HepG2 (cell line): ENCODE measurements around the gene DIMT1. TPM values are rescaled to one million over a fixed set of nuclear protein-coding genes. Genes with fewer than 3 reads are reported as not detected.

Experiments
- ATAC-seq: fragments of 200-7000 bp; cut with Tn5 transposase; 3 replicates; pipeline ENCODE4 v1.9.1; 2020; ENCODE audit warnings: mild to moderate bottlenecking, moderate library complexity
- Bru-seq: library from RNA; stranded (reverse); fragments of 400-500 nt; gene quantifications from one replicate; lab custom pipeline; 2021; lab: Mats Ljungman, UMichigan
- BruChase-seq, 2 experiments: library from RNA; stranded (reverse); fragments of 400-500 nt; gene quantifications; one replicate each; lab custom pipeline; 2021; lab: Mats Ljungman, UMichigan
- BruUV-seq: library from RNA; stranded (reverse); fragments of 400-500 nt; replicated peaks from 2 replicates; lab custom pipeline; 2021; lab: Mats Ljungman, UMichigan
- CTCF ChIA-PET: fragments of 300-600 bp; formaldehyde crosslinking; extraction: SDS; loops from one replicate; lab custom pipeline; 2021; ENCODE audit warnings: low total read pairs, inconsistent platforms, low intra/inter-chr PET ratio; lab: Yijun Ruan, JAX
- POLR2A ChIA-PET: fragments of 350-600 bp; sonication (Branson Sonifier 250); formaldehyde crosslinking; loops from one replicate; lab custom pipeline; 2020; ENCODE audit warnings: antibody characterized with exemption, inconsistent platforms; lab: Yijun Ruan, JAX
- DNase-seq: peaks from one replicate; pipeline ENCODE4 v3.0.0-alpha.2; 2015; ENCODE audit warnings: low spot score
- FAIRE-seq: peaks from 3 replicates; lab custom pipeline; 2011; peaks lifted over from hg19 to GRCh38; lab: Jason Lieb, UNC
- H2AFZ ChIP-seq: one replicate; pipeline ENCODE4 v1.6.1; 2011; ENCODE audit warnings: low read length, inconsistent platforms
- H3K27ac ChIP-seq: fragments of 300-600 bp; 3 replicates; pipeline ENCODE4 v1.8.0; 2011; ENCODE audit warnings: mixed run types, mild to moderate bottlenecking, mixed read lengths, low read length, inconsistent platforms; ENCODE audit not compliant: insufficient read depth; ENCODE audit errors: extremely low read length
- H3K27me3 ChIP-seq, 2 experiments: fragments of 200-600 bp in 1 of 2; 2 replicates in 1 of 2; 3 replicates in 1 of 2; pipeline versions ENCODE4 v1.6.0 to v1.8.0; 2011; ENCODE audit warnings: low read length in 2 of 2, mild to moderate bottlenecking in 2 of 2, moderate library complexity in 2 of 2, inconsistent platforms in 1 of 2; ENCODE audit not compliant: insufficient read depth in 2 of 2, control insufficient read depth in 1 of 2
- H3K36me3 ChIP-seq, 2 experiments: fragments of 200-600 bp in 1 of 2; replicated peaks in 1 of 2; 2 replicates in 1 of 2; 3 replicates in 1 of 2; pipeline versions ENCODE4 v1.5.1 to v1.8.0; 2011; ENCODE audit warnings: low read length in 2 of 2, inconsistent platforms in 1 of 2; ENCODE audit not compliant: insufficient read depth in 2 of 2, control insufficient read depth in 1 of 2
- H3K4me1 ChIP-seq: 2 replicates; pipeline ENCODE4 v1.5.1; 2012; ENCODE audit warnings: low read length, inconsistent platforms; ENCODE audit not compliant: insufficient read depth
- H3K4me2 ChIP-seq: 2 replicates; pipeline ENCODE4 v1.6.0; 2011; ENCODE audit warnings: low read depth, low read length, inconsistent platforms
- H3K4me3 ChIP-seq, 3 experiments: fragments of 200-600 bp in 1 of 3; sonication (generic), shearing (Covaris generic) in 1 of 3; replicated peaks in 1 of 3; 2 replicates each; pipeline ENCODE4 v1.5.1; 2011 to 2016; ENCODE audit warnings: low read length in 3 of 3, inconsistent platforms in 2 of 3, low read depth in 2 of 3, mild to moderate bottlenecking in 2 of 3, control low read depth in 1 of 3, mixed read lengths in 1 of 3; ENCODE audit not compliant: insufficient read depth in 1 of 3
- H3K79me2 ChIP-seq: one replicate; pipeline ENCODE4 v1.6.1; 2011; ENCODE audit warnings: low read length, inconsistent platforms; ENCODE audit not compliant: insufficient read depth
- H3K9ac ChIP-seq: 2 replicates; pipeline ENCODE4 v1.6.0; 2011; ENCODE audit warnings: mild to moderate bottlenecking, low read depth, low read length, inconsistent platforms; ENCODE audit not compliant: insufficient read depth
- H3K9me3 ChIP-seq: 2 replicates; pipeline ENCODE4 v1.5.1; 2012; ENCODE audit warnings: mild to moderate bottlenecking, low read length
- H4K20me1 ChIP-seq: 2 replicates; pipeline ENCODE4 v1.6.0; 2011; ENCODE audit warnings: inconsistent platforms, mild to moderate bottlenecking, low read length, moderate library complexity; ENCODE audit not compliant: insufficient read depth
- ATF5 ChIP-seq: sonication (generic); formaldehyde crosslinking; IDR thresholded peaks from 2 replicates; pipeline ENCODE4 v1.4.0; 2020; ENCODE audit warnings: mild to moderate bottlenecking, low read depth, missing genetic modification reagents
- ELF1 ChIP-seq: sonication (generic); formaldehyde crosslinking; IDR thresholded peaks from 2 replicates; pipeline ENCODE4 v1.4.0; 2020; ENCODE audit warnings: missing genetic modification reagents
- GABPB1 ChIP-seq: IDR thresholded peaks from 2 replicates; pipeline ENCODE4 v1.6.1; 2016; ENCODE audit warnings: mild to moderate bottlenecking, missing genetic modification reagents, moderate library complexity, missing compliant biosample characterization
- HOXA7 ChIP-seq: sonication (generic); formaldehyde crosslinking; IDR thresholded peaks from 2 replicates; pipeline ENCODE4 v1.8.1; 2022; ENCODE audit warnings: mild to moderate bottlenecking, missing genetic modification reagents, moderate library complexity
- KDM2A ChIP-seq: sonication (generic); formaldehyde crosslinking; IDR thresholded peaks from 2 replicates; pipeline ENCODE4 v1.4.0; 2020; ENCODE audit warnings: low read depth, missing genetic modification reagents, borderline replicate concordance
- KDM4B ChIP-seq: sonication (generic); formaldehyde crosslinking; IDR thresholded peaks from 2 replicates; pipeline ENCODE4 v1.4.0; 2020; ENCODE audit warnings: missing genetic modification reagents
- MAFF ChIP-seq: IDR thresholded peaks from 2 replicates; pipeline ENCODE4 v1.6.1; 2011; ENCODE audit warnings: low read depth, low read length, improper control_type of control experiment
- RAD51 ChIP-seq: fragments of 450-650 bp; IDR thresholded peaks from 2 replicates; pipeline ENCODE4 v1.6.1; 2016; ENCODE audit warnings: borderline replicate concordance
- SALL2 ChIP-seq: sonication (generic); formaldehyde crosslinking; IDR thresholded peaks from 2 replicates; pipeline ENCODE4 v1.8.1; 2023; ENCODE audit warnings: mild to moderate bottlenecking, missing genetic modification reagents, inconsistent platforms
- SNAPC2 ChIP-seq: sonication (generic); formaldehyde crosslinking; IDR thresholded peaks from 2 replicates; pipeline ENCODE4 v1.8.1; 2022; ENCODE audit warnings: mild to moderate bottlenecking, missing genetic modification reagents
- TCF12 ChIP-seq, 2 experiments: fragments of 450-650 bp in 1 of 2; sonication (generic) in 1 of 2; formaldehyde crosslinking in 1 of 2; IDR thresholded peaks; 2 replicates each; pipeline versions ENCODE4 v1.6.1 to v1.8.0; 2017 to 2022; ENCODE audit warnings: antibody characterized with exemption in 1 of 2, mild to moderate bottlenecking in 1 of 2, missing genetic modification reagents in 1 of 2, moderate library complexity in 1 of 2
- ZNF124 ChIP-seq: sonication (generic); formaldehyde crosslinking; IDR thresholded peaks from 2 replicates; pipeline ENCODE4 v1.4.0; 2020; ENCODE audit warnings: missing genetic modification reagents
- ZNF296 ChIP-seq: sonication (generic); formaldehyde crosslinking; conservative IDR thresholded peaks from 2 replicates; pipeline ENCODE4 v1.5.0; 2020; ENCODE audit warnings: mild to moderate bottlenecking, missing genetic modification reagents
- ZNF766 ChIP-seq: sonication (generic); formaldehyde crosslinking; IDR thresholded peaks from 2 replicates; pipeline ENCODE4 v1.5.0; 2020; ENCODE audit warnings: missing genetic modification reagents, borderline replicate concordance
- WGBS: methylation state at CpG from one replicate; pipeline ENCODE4 v1.1.6; 2017; ENCODE audit warnings: low lambda C conversion rate; 5-methylcytosine and 5-hydroxymethylcytosine counted together
- in situ Hi-C: cut with HindIII; loops from 2 replicates; pipeline ENCODE4 v1.10.0; 2017; ENCODE audit warnings: low pct_unique_long_range_greater_than_20kb; ENCODE audit not compliant: extremely low pct_ligation_motif_present
- intact Hi-C: fragments of 100-400 bp; cut with micrococcal nuclease; formaldehyde crosslinking; loops from one replicate; pipeline ENCODE4 v1.10.0; 2022; ENCODE audit not compliant: unreplicated experiment
- long read RNA-seq, 2 experiments: library from RNA in 1 of 2; library from polyadenylated mRNA in 1 of 2; stranded (forward) in 1 of 2; unstranded in 1 of 2; transcript quantifications; one replicate each; pipeline ENCODE4 v2.0.0, GENCODE V29; 2019 to 2022
- polyA minus RNA-seq, 3 experiments: library from RNA; depleted of rRNA, polyadenylated mRNA; stranded (reverse); fragments of >200 nt; gene quantifications; 2 replicates each; pipeline ENCODE4 v1.2.3, GENCODE V29; 2011; ENCODE audit warnings: low replicate concordance in 1 of 3
- polyA plus RNA-seq, 8 experiments: library from polyadenylated mRNA; depleted of rRNA in 3 of 8; stranded (reverse) in 7 of 8; unstranded in 1 of 8; fragments of >200 nt; fragmentation: Illumina TruSeq in 4 of 8; extraction: Trizol in 4 of 8; gene quantifications; 2 replicates each; pipeline versions ENCODE4 v1.2.1 to v1.2.3, GENCODE V29; 2011 to 2016; ENCODE audit warnings: low read depth in 4 of 8, missing spikeins in 1 of 8, mixed read lengths in 1 of 8; ENCODE audit not compliant: insufficient read depth in 1 of 8
- total RNA-seq, 5 experiments: library from RNA; depleted of rRNA; stranded (reverse); fragments of >200 nt; fragmentation: Illumina TruSeq; extraction: Trizol; gene quantifications; 2 replicates each; pipeline ENCODE4 v1.2.3, GENCODE V29; 2016; ENCODE audit warnings: low read depth in 1 of 5
- TF ChIP-seq, protein P1 (sequence below): sonication (generic); formaldehyde crosslinking; IDR thresholded peaks from 2 replicates; pipeline ENCODE4 v1.4.0; 2020; ENCODE audit warnings: mild to moderate bottlenecking, missing genetic modification reagents

The DIMT1 gene
- total RNA-seq (2016; rRNA removed; fragmentation: Illumina TruSeq; extraction: Trizol) (35.2 and 37.7 TPM in 2 replicates), polyA plus RNA-seq (2011; rRNA removed) (13.8 and 16.1 TPM in 2 replicates), polyA minus RNA-seq (2011; rRNA and poly(A)+ RNA removed; ENCODE audit: low replicate concordance) (9.3 and 9.5 TPM in 2 replicates), Bru-seq, nascent RNA (percentile 79 among the genes with signal in this experiment), BruChase-seq, experiment 1, labeled RNA remaining after a 6-hour chase (percentile 75 among the genes with signal in this experiment), BruChase-seq, experiment 2, labeled RNA remaining after a 2-hour chase (percentile 74 among the genes with signal in this experiment)
- total RNA-seq (2016; cell fraction: cytosol; rRNA removed; fragmentation: Illumina TruSeq; extraction: Trizol; ENCODE audit: low read depth) = 10.4 and 10.7 TPM in 2 replicates
- total RNA-seq (2016; cell fraction: insoluble cytoplasmic fraction; rRNA removed; fragmentation: Illumina TruSeq; extraction: Trizol) = 33.8 and 43.5 TPM in 2 replicates
- total RNA-seq (2016; cell fraction: membrane; rRNA removed; fragmentation: Illumina TruSeq; extraction: Trizol) = 21.0 and 22.5 TPM in 2 replicates
- 22.1 and 23.5 TPM in 2 replicates for total RNA-seq (2016; cell fraction: nucleus; rRNA removed; fragmentation: Illumina TruSeq; extraction: Trizol)
- 10.3 and 16.4 TPM in 2 replicates for polyA plus RNA-seq (2011; cell fraction: cytosol; rRNA removed)
- polyA plus RNA-seq (2011; cell fraction: nucleus; rRNA removed) = 10.8 and 14.2 TPM in 2 replicates
- 16.2 and 18.3 TPM in 2 replicates for polyA plus RNA-seq (2012)
- polyA plus RNA-seq (2016; cell fraction: cytosol; fragmentation: Illumina TruSeq; extraction: Trizol; ENCODE audit: low read depth) = 9.1 and 9.3 TPM in 2 replicates
- 38.7 and 41.2 TPM in 2 replicates for polyA plus RNA-seq (2016; cell fraction: insoluble cytoplasmic fraction; fragmentation: Illumina TruSeq; extraction: Trizol; ENCODE audit: low read depth)
- 11.7 and 12.2 TPM in 2 replicates for polyA plus RNA-seq (2016; cell fraction: membrane; fragmentation: Illumina TruSeq; extraction: Trizol; ENCODE audit: low read depth)
- polyA plus RNA-seq (2016; cell fraction: nucleus; fragmentation: Illumina TruSeq; extraction: Trizol; ENCODE audit: insufficient read depth, low read depth) = 34.2 and 34.5 TPM in 2 replicates
- 8.7 and 9.2 TPM in 2 replicates for polyA minus RNA-seq (2011; cell fraction: cytosol; rRNA and poly(A)+ RNA removed)
- 21.5 and 22.4 TPM in 2 replicates for polyA minus RNA-seq (2011; cell fraction: nucleus; rRNA and poly(A)+ RNA removed)
- long read RNA-seq, experiment 1, transcript DIMT1-201 (12 exons, 2,859 nt) = major isoform, 36 of 45 reads
- long read RNA-seq, experiment 1, partial matches to known transcripts = 3 of 45 reads
- long read RNA-seq, experiment 1, other reads (novel, unspliced or antisense) = 5 of 45 reads
- long read RNA-seq, experiment 2, transcript DIMT1-201 (12 exons, 2,859 nt) = major isoform, 12 of 31 reads
- long read RNA-seq, experiment 2, partial matches to known transcripts = 2 of 31 reads
- long read RNA-seq, experiment 2, other reads (novel, unspliced or antisense) = 15 of 31 reads

GRCh38 chr5:62403411-62404250 is at the start of gene DIMT1:
Gene DIMT1 (minus strand): TSS chr5:62403905. CDS start chr5:62403772, 133 bp downstream.
- peaks cover 15% of the 10 kb centered on the region for H3K79me2 ChIP-seq
- BruUV-seq = no TSS peak
- peak; percentile 99 for ATAC-seq
- peak within 1 kb of the TSS; percentile 75 to 88 (median 79) for H3K4me3 ChIP-seq
- ChIA-PET POLR2A (interaction anchor here (0.6 to 3.6 kb wide), 13 partner anchors 9 to 1257 kb away, joined by 3 to 115 read pairs (median 5); partner anchors contain the start of genes IPO11 and KIF2A), CTCF (no interaction called here)
- intact Hi-C loops (loop anchor here (1.0 kb wide), 1 partner anchor 9 kb away; the partner anchor contains the start of gene IPO11), in situ Hi-C loops (no loop called here)
- peak within 1 kb of the TSS; percentile 94 for H3K9ac ChIP-seq
- no peaks in the 10 kb centered on the region for H3K27me3 ChIP-seq
- H3K4me2 ChIP-seq = peak within 1 kb of the TSS; percentile 89
- DNase-seq = peak; percentile 95
- H3K4me1 ChIP-seq = peaks cover 24% of the 10 kb centered on the region
- peak within 1 kb of the TSS; percentile 87 for H2AFZ ChIP-seq
- peak within 1 kb of the TSS; percentile 91 for H3K27ac ChIP-seq
- FAIRE-seq = peak; percentile 84
- WGBS = under 1% methylated on average over 21 of the region's 66 CpGs
- no peaks in the 10 kb centered on the region for H4K20me1 ChIP-seq
- no peaks in the 10 kb centered on the region for H3K9me3 ChIP-seq
- peaks cover 0 to 1% of the 10 kb centered on the region in 2 experiments; a peak in 2 of 5 replicates for H3K36me3 ChIP-seq
- TF ChIP-seq ZNF766 (CRISPR knock-in tag) (peak; percentile 95), TCF12 (IDR thresholded peaks at IDR 0.05) (no peak), TCF12 (CRISPR knock-in tag; IDR thresholded peaks at IDR 0.05) (peak; percentile 71; the same call in 1 of the 2 replicates), ELF1 (peak; percentile 85), ZNF124 (CRISPR knock-in tag) (peak; percentile 70), MAFF (no peak), HOXA7 (CRISPR knock-in tag) (no peak), ZNF296 (0 out of 2 replicates have a peak, but pooled peaks have one; percentile 73), KDM4B (CRISPR knock-in tag) (no peak; the same call in 1 of the 2 replicates), GABPB1 (CRISPR knock-in tag) (peak; percentile 90), KDM2A (CRISPR knock-in tag) (peak; percentile 92), ATF5 (CRISPR knock-in tag) (no peak), RAD51 (no peak), SNAPC2 (CRISPR knock-in tag) (peak; percentile 41; the same call in 1 of the 2 replicates), SALL2 (peak; percentile 87; the same call in 1 of the 2 replicates)
- TF ChIP-seq, protein P1, sequence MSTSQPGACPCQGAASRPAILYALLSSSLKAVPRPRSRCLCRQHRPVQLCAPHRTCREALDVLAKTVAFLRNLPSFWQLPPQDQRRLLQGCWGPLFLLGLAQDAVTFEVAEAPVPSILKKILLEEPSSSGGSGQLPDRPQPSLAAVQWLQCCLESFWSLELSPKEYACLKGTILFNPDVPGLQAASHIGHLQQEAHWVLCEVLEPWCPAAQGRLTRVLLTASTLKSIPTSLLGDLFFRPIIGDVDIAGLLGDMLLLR (CRISPR knock-in tag) = peak; percentile 92; the same call in 1 of the 2 replicates
